Tibial artery (tissue), 4 donors: Measurements from ENCODE around the gene HSPA12B.
A peak's percentile ranks its signal among the peaks of the same experiment; 100 is the strongest.

Experiments used
- DNase-seq, 2 donors: peaks; one replicate each; pipeline ENCODE4 v3.0.0-alpha.2; 2019
- H3K27ac ChIP-seq, 2 donors: fragments of 200-600 bp; sonication (generic) in 1 of 2; 1 replicate in 1 of 2; 2 replicates in 1 of 2; pipeline ENCODE4 v1.5.1; 2018 to 2019; ENCODE audit warnings: mild to moderate bottlenecking in 1 of 2
- H3K27me3 ChIP-seq, 2 donors: fragments of 200-600 bp; sonication (generic) in 1 of 2; one replicate each; pipeline versions ENCODE4 v1.5.1 to v1.6.0; 2016 to 2019
- H3K36me3 ChIP-seq, 3 donors: fragments of 200-600 bp; sonication (generic) in 2 of 3; one replicate each; pipeline ENCODE4 v1.5.1; 2016 to 2019; ENCODE audit warnings: mild to moderate bottlenecking in 2 of 3
- H3K4me1 ChIP-seq, 4 donors: fragments of 200-600 bp; sonication (generic) in 2 of 4; 1 replicate in 3 of 4; 2 replicates in 1 of 4; pipeline ENCODE4 v1.5.1; 2016 to 2019
- H3K4me3 ChIP-seq, 2 donors: fragments of 200-600 bp; sonication (generic) in 1 of 2; 1 replicate in 1 of 2; 2 replicates in 1 of 2; pipeline ENCODE4 v1.5.1; 2018 to 2019; ENCODE audit warnings: mild to moderate bottlenecking in 2 of 2
- H3K9me3 ChIP-seq, 3 donors: fragments of 200-600 bp; sonication (generic) in 1 of 3; one replicate each; pipeline ENCODE4 v1.5.1; 2016 to 2019
- intact Hi-C: fragments of 100-400 bp; cut with DNase I; formaldehyde crosslinking; loops from one replicate; pipeline ENCODE4 v1.15.0; 2023; ENCODE audit warnings: low total_unique reads
- TF ChIP-seq, protein P1 (sequence below), 2 experiments: fragments of 200-600 bp in 1 of 2; fragments of 450-650 bp in 1 of 2; IDR thresholded peaks; one replicate each; pipeline ENCODE4 v1.5.1; 2017 to 2019; ENCODE audit warnings: antibody characterized with exemption in 2 of 2, mild to moderate bottlenecking in 1 of 2, moderate library complexity in 1 of 2

Gene HSPA12B

DNA sequence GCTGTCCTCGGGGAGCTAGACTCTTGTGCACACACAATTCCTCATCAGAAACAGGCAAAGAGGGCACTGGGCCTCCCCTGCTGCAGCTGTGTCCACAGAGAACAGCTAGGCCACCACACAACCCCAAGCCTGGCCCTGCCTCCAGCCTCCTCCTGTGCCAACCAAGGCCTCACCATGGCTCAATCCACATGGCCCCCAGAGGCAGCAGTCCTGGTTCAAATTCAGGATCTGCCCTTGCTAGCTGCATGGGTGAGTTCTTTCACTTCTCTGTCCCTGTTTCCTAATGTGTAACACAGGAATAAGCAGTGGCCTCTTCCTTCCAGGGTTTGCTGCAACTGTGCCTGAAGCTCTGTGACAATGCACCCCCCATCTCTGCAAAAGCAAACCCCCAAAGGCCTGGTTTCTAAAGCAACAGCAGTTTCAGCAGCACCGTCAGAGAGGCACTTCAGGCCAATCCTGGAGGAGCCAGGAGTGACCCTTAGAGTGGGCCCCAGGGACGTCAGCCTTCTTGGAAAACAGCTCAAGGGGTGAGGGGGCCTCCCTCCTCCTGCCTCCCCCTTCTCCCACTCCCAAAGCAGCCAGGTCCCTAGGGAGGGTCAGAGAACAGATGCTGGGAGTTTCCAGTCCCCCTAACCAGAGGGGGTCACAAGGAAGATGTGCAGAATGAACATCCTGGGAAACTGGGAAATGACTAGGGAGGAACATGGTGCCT lies 32.8 kb downstream of the HSPA12B start:
- H3K4me1 ChIP-seq: peaks cover 0 to 22% (median 19%) of the 10 kb centered on the region in 4 donors
- TF ChIP-seq, protein P1, sequence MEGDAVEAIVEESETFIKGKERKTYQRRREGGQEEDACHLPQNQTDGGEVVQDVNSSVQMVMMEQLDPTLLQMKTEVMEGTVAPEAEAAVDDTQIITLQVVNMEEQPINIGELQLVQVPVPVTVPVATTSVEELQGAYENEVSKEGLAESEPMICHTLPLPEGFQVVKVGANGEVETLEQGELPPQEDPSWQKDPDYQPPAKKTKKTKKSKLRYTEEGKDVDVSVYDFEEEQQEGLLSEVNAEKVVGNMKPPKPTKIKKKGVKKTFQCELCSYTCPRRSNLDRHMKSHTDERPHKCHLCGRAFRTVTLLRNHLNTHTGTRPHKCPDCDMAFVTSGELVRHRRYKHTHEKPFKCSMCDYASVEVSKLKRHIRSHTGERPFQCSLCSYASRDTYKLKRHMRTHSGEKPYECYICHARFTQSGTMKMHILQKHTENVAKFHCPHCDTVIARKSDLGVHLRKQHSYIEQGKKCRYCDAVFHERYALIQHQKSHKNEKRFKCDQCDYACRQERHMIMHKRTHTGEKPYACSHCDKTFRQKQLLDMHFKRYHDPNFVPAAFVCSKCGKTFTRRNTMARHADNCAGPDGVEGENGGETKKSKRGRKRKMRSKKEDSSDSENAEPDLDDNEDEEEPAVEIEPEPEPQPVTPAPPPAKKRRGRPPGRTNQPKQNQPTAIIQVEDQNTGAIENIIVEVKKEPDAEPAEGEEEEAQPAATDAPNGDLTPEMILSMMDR (IDR thresholded peaks at IDR 0.05): no peak
- H3K27me3 ChIP-seq: no peaks in the 10 kb centered on the region
- intact Hi-C loops: no loop called here
- H3K4me3 ChIP-seq: no peak overlapping the region
- DNase-seq: no peak
- H3K9me3 ChIP-seq: no peaks in the 10 kb centered on the region
- H3K36me3 ChIP-seq: no peaks in the 10 kb centered on the region
- H3K27ac ChIP-seq: no peak overlapping the region

DNA sequence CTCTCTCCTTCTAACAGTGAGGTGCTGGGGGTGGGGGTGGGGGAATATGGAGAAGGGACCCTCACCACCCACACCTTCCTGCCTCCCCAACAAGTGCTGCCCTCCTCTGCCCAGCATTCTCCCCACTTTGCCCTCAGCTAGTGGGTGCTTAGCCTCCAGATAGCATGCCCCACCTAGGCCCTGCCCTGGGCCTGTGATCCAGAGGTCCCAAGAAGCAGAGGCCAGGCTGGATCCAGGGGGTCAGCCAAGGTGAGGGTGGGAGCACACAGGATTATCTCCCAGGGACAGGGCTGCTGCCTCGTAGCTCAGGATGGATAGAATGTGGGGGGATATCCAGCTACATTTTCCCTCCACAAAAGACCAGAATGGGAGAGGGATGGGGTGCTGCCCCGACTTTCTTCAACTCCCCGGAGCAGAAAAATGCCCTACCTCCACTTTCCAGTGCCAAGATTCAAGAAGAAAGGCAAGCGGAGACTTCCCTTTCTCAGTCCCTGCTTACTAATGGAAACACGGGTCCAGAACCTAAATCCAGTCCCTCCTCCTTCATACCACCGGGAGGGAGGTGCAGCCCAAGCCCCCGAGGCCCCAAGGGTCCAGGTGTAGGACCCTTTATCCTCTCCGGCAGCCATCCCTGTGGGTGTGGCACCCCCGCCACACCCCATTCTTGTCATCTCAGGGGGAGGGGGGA lies 34.1 kb downstream of the HSPA12B start:
- Histone ChIP-seq H3K27me3 (no peaks in the 10 kb centered on the region), H3K4me1 (peaks cover 0 to 22% (median 19%) of the 10 kb centered on the region in 4 donors), H3K4me3 (peak overlapping the region; percentile 74 to 81), H3K36me3 (no peaks in the 10 kb centered on the region), H3K9me3 (no peaks in the 10 kb centered on the region), H3K27ac (peak overlapping the region in 1 of 2 donors; percentile 96)
- no peak for DNase-seq
- intact Hi-C loops: loop anchor here (2.0 kb wide), 1 partner anchor 14 kb away; the partner anchor contains the start of gene SPEF1
- TF ChIP-seq, protein P1 (IDR thresholded peaks at IDR 0.05): no peak

DNA sequence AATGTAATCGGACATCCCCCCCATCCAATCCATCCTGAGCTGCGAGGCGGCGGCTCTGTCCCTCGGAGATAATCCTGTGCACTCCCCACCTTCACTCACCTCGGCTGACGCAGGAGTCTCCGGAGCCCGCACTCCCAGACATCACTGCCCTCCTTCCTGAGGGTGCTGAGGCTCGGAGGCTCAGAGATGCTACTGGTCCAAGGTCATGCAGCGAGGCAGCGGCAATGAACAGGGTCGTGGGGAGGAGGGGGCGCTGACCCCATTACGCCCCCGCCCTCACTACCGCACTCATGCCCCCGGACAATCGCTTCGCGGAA lies 34.6 kb downstream of the HSPA12B start:
- Histone ChIP-seq H3K27ac (peak overlapping the region; percentile 43 to 96), H3K4me3 (peak overlapping the region; percentile 74 to 81), H3K9me3 (no peaks in the 10 kb centered on the region), H3K27me3 (no peaks in the 10 kb centered on the region), H3K4me1 (peaks cover 0 to 22% (median 19%) of the 10 kb centered on the region in 4 donors), H3K36me3 (no peaks in the 10 kb centered on the region)
- intact Hi-C loops: loop anchor here (2.0 kb wide), 1 partner anchor 14 kb away; the partner anchor contains the start of gene SPEF1
- peak in 1 of 2 donors; percentile 71 for DNase-seq
- TF ChIP-seq, protein P1 (IDR thresholded peaks at IDR 0.05): no peak

DNA sequence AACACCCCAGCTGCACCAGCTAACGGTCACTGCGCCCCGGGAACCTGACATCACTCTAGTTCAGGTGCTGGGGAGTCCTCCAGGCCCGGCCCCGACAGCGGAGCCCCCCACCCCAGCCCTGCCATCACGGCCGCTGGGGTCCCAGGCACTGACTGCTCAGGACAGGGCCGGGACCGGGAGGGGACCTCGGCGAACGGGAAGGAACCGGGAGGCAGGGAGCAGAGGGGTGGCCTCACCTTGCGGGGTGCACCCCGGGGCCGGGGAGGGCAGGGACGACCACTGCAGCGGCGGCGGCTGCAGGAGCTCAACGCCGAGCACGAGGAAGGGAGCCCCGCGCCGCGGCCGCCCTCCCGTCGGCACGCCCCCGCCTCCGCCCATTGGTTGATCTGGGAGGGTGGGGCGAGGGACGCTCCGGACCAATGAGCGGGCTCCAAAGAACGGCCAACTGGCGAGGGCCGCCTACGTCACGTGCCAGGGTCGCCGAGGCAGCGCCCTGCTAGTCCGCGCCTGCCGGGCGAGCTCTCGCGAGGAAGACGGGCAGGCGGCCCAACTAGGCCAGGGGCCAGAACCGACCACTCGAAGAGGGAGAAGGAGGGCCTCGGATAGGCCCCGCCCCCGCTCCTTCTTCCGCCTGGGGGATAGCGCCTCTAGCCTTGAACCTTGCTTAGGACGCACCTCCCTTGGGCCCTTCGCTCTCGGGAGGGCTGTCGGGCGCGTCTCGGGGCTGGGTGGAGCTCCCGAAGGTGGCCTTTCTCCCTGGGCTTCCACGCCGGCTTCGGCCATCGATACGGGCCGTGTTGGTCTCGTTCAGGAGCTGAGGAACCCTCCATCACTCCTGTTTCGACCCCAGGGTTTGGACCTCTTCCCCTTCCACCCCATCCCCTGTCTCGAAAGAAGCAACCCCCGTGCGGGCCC lies 35.2 kb downstream of the HSPA12B start, which contains the start of gene ADISSP:
Gene ADISSP (minus strand): TSS at position 327 of the 915 bp plus-strand sequence. CDS start 7,653 bp downstream, outside the sequence.
- Histone ChIP-seq H3K36me3 (no peaks in the 10 kb centered on the region), H3K4me1 (peaks cover 0 to 22% (median 19%) of the 10 kb centered on the region in 4 donors), H3K4me3 (peak within 1 kb of the TSS; percentile 74 to 81), H3K9me3 (no peaks in the 10 kb centered on the region), H3K27ac (peak within 1 kb of the TSS; percentile 93 to 96), H3K27me3 (no peaks in the 10 kb centered on the region)
- intact Hi-C loops: loop anchor here (2.0 kb wide), 1 partner anchor 13 kb away; the partner anchor contains the start of gene SPEF1
- DNase-seq: peak; percentile 98 to 100
- TF ChIP-seq, protein P1 (IDR thresholded peaks at IDR 0.05): peak in 1 of 2 experiments; percentile 9
